Measurements from ENCODE around the gene SLBP.
"Not testable (repeated sequence)": the region's sequence is repeated elsewhere in the genome, so short reads cannot be mapped to it uniquely, and the experiment has no call there.

SLBP gene

GRCh38 chr4:1675802-1676137, 36.3 kb downstream of the SLBP start:
- DNase-seq (ENCODE audit: low read depth in 2 of 2), result no peak
- TF ChIP-seq, protein P1, sequence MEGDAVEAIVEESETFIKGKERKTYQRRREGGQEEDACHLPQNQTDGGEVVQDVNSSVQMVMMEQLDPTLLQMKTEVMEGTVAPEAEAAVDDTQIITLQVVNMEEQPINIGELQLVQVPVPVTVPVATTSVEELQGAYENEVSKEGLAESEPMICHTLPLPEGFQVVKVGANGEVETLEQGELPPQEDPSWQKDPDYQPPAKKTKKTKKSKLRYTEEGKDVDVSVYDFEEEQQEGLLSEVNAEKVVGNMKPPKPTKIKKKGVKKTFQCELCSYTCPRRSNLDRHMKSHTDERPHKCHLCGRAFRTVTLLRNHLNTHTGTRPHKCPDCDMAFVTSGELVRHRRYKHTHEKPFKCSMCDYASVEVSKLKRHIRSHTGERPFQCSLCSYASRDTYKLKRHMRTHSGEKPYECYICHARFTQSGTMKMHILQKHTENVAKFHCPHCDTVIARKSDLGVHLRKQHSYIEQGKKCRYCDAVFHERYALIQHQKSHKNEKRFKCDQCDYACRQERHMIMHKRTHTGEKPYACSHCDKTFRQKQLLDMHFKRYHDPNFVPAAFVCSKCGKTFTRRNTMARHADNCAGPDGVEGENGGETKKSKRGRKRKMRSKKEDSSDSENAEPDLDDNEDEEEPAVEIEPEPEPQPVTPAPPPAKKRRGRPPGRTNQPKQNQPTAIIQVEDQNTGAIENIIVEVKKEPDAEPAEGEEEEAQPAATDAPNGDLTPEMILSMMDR (IDR thresholded peaks at IDR 0.05; ENCODE audit: low read depth, low read length), result no peak
- no peak overlapping the region for H3K4me3 ChIP-seq (replicated peaks in 1 of 2; ENCODE audit: low read depth in 2 of 2, low read length in 2 of 2)

DNA sequence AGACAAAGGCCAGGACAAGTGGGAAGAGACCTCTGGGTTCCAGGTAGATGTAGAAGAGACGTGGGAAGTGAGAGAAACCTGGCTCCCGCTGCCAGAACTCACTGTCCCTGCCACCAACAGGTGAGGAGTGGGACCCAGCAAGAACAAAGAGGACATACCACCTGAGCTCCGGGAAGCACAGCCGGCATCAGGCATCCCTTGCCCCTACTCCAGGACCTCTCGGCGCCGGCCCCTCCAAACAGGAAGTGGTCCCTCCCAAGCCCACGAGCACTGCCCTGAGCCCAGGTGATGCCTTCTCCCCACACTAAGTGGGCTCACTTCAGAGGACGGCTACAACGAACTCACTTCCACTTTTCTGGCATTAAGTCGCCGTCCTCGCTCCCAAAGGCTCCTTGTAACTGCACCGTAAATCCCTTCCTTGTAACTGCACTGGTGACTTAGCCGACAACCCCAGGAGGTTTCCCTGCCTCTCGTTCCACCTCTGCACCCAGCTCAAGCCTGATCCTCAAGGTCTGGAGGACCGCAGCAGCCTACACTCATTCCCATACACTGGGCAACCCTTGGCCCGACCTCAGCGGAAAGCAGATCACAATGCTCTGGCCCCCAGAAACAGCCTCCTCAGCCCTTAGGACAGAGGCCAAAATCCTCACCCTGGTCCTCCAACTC, 36.9 kb downstream of the SLBP start:
- no peak for DNase-seq (ENCODE audit: low read depth in 2 of 2)
- TF ChIP-seq, protein P1 (IDR thresholded peaks at IDR 0.05; ENCODE audit: low read depth, low read length), result no peak
- H3K4me3 ChIP-seq (replicated peaks in 1 of 2; ENCODE audit: low read depth in 2 of 2, low read length in 2 of 2), result no peak overlapping the region

GRCh38 chr4:1674682-1675081, 37.4 kb downstream of the SLBP start:
- no peak overlapping the region for H3K4me3 ChIP-seq (replicated peaks in 1 of 2; ENCODE audit: low read depth in 2 of 2, low read length in 2 of 2)
- peak in 1 of 2 donors; percentile 13 for DNase-seq (ENCODE audit: low read depth in 2 of 2)
- TF ChIP-seq, protein P1 (IDR thresholded peaks at IDR 0.05; ENCODE audit: low read depth, low read length), result no peak

DNA sequence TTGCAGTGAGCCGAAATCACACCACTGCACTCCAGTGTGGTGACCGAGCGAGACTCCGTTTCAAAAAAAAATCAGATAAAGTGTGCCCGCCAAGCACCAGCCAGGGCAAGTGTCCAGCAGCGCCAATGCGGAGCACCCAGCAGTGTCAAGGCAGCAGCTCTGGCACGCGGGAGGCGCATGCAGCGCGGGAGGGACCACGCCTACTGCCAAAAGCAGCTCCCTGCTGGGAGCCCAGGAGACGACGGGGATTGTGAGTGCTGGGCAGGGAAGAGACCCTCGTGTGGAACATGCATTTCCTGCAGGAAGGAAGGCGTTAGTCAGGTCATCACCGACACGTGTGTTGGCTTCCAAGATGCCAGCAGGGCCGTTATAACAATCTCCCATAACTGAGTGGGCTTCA, 38.4 kb downstream of the SLBP start:
- DNase-seq (ENCODE audit: low read depth in 2 of 2), result no peak
- no peak overlapping the region for H3K4me3 ChIP-seq (replicated peaks in 1 of 2; ENCODE audit: low read depth in 2 of 2, low read length in 2 of 2)
- TF ChIP-seq, protein P1 (IDR thresholded peaks at IDR 0.05; ENCODE audit: low read depth, low read length), result no peak

GRCh38 chr4:1671011-1671410, 41.1 kb downstream of the SLBP start:
- DNase-seq (ENCODE audit: low read depth in 2 of 2); H3K4me3 ChIP-seq (replicated peaks in 1 of 2; ENCODE audit: low read depth in 2 of 2, low read length in 2 of 2): not testable (repeated sequence)

- TF ChIP-seq, protein P1 (IDR thresholded peaks at IDR 0.05; ENCODE audit: low read depth, low read length), result no peak
- no peak for DNase-seq (ENCODE audit: low read depth in 2 of 2)
- no peak overlapping the region for H3K4me3 ChIP-seq (replicated peaks in 1 of 2; ENCODE audit: low read depth in 2 of 2, low read length in 2 of 2)
Observed at GRCh38 chr4:1670279-1670678, 41.8 kb downstream of the SLBP start.

- no peak for DNase-seq (ENCODE audit: low read depth in 2 of 2)
- TF ChIP-seq, protein P1 (IDR thresholded peaks at IDR 0.05; ENCODE audit: low read depth, low read length), result no peak
- H3K4me3 ChIP-seq (replicated peaks in 1 of 2; ENCODE audit: low read depth in 2 of 2, low read length in 2 of 2), result no peak overlapping the region
Observed at GRCh38 chr4:1669850-1670249, 42.3 kb downstream of the SLBP start.

All from cardiac fibroblast (primary cell).